Breast epithelium (tissue), 3 donors: ENCODE measurements around the gene CDC42.

Experiments used
- POLR2A ChIP-seq: fragments of 450-650 bp; IDR thresholded peaks from one replicate; pipeline ENCODE4 v1.6.1; 2016; ENCODE audit warnings: antibody characterized with exemption, mild to moderate bottlenecking, moderate library complexity
- TF ChIP-seq, protein P1 (sequence below), 3 donors: fragments of 450-650 bp; IDR thresholded peaks; one replicate each; pipeline ENCODE4 v1.5.1; 2016 to 2017; ENCODE audit warnings: antibody characterized with exemption in 3 of 3, mild to moderate bottlenecking in 3 of 3, moderate library complexity in 3 of 3

DNA sequence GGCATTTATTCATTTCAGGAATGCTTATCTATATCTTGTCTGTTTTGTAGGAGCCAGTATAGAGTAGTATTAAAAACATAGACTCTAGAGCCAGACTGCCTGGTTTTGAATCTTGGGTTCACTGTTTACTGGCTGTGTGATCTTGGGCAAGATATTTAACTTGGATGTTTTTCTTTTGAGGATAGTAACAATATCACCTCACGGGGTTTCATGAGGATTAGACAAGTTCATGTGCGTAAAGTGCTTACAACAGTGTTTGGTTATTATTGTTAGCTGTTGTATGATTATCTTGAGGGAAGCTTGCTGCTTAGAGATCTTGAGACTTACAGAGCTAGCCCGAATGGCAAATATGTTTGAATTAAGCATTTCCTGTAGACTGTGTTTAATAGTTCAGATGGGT is 50.2 kb downstream of the CDC42 start:
- TF ChIP-seq, protein P1, sequence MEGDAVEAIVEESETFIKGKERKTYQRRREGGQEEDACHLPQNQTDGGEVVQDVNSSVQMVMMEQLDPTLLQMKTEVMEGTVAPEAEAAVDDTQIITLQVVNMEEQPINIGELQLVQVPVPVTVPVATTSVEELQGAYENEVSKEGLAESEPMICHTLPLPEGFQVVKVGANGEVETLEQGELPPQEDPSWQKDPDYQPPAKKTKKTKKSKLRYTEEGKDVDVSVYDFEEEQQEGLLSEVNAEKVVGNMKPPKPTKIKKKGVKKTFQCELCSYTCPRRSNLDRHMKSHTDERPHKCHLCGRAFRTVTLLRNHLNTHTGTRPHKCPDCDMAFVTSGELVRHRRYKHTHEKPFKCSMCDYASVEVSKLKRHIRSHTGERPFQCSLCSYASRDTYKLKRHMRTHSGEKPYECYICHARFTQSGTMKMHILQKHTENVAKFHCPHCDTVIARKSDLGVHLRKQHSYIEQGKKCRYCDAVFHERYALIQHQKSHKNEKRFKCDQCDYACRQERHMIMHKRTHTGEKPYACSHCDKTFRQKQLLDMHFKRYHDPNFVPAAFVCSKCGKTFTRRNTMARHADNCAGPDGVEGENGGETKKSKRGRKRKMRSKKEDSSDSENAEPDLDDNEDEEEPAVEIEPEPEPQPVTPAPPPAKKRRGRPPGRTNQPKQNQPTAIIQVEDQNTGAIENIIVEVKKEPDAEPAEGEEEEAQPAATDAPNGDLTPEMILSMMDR (IDR thresholded peaks at IDR 0.05), result no peak
- no peak for TF ChIP-seq POLR2A
